GM21447 (cell line): ENCODE data around the gene C16orf46.

ENCODE experiments used
- ATAC-seq: cut with Tn5 transposase; IDR thresholded peaks from one replicate; pipeline ENCODE4 v1.9.1; 2021; ENCODE audit not compliant: unreplicated experiment

C16orf46 gene

GRCh38 chr16:81076566-81077075 is 417 bp downstream of the C16orf46 start:
- ATAC-seq = peak; percentile 83

- ATAC-seq = no peak
Observed at GRCh38 chr16:81073560-81074330, 3.3 kb downstream of the C16orf46 start.

GRCh38 chr16:81071805-81072204 is 5.2 kb downstream of the C16orf46 start:
- no peak for ATAC-seq

- ATAC-seq = no peak
Observed at GRCh38 chr16:81070979-81071378, 6.1 kb downstream of the C16orf46 start.

- ATAC-seq = no peak
Observed at GRCh38 chr16:81069063-81069462, 8.0 kb downstream of the C16orf46 start.

- no peak for ATAC-seq
Observed at GRCh38 chr16:81067166-81067565, 9.9 kb downstream of the C16orf46 start.

GRCh38 chr16:81066681-81067080 is 10.4 kb downstream of the C16orf46 start:
- no peak for ATAC-seq

GRCh38 chr16:81061871-81062608 is 15.0 kb downstream of the C16orf46 start:
- ATAC-seq = no peak

GRCh38 chr16:81061307-81061640 is 15.8 kb downstream of the C16orf46 start:
- no peak for ATAC-seq

- no peak for ATAC-seq
Observed at GRCh38 chr16:81060576-81061306, 16.3 kb downstream of the C16orf46 start.

GRCh38 chr16:81053761-81054160 is 23.3 kb downstream of the C16orf46 start:
- no peak for ATAC-seq

GRCh38 chr16:81042821-81043220 is 34.2 kb downstream of the C16orf46 start:
- ATAC-seq = no peak

GRCh38 chr16:81041696-81042095 is 35.3 kb downstream of the C16orf46 start:
- ATAC-seq = no peak

- no peak for ATAC-seq
Observed at GRCh38 chr16:81040842-81041241, 36.2 kb downstream of the C16orf46 start.

- ATAC-seq = no peak
Observed at GRCh38 chr16:81040131-81040530, 36.9 kb downstream of the C16orf46 start.

GRCh38 chr16:81036751-81037350 is 40.2 kb downstream of the C16orf46 start:
- ATAC-seq = no peak

GRCh38 chr16:81035975-81036750 is 40.9 kb downstream of the C16orf46 start:
- peak; percentile 56 for ATAC-seq

- ATAC-seq = peak; percentile 76
Observed at GRCh38 chr16:81035398-81035974, 41.6 kb downstream of the C16orf46 start, which contains the start of gene ATMIN. ATMIN (plus strand) TSS chr16:81035842; CDS start chr16:81035871, 29 bp downstream.

- no peak for ATAC-seq
Observed at GRCh38 chr16:81029930-81030604, 47.0 kb downstream of the C16orf46 start.
